GM12873 (cell line): ENCODE results near the gene FAM193B.

Experiments used
- TF ChIP-seq, protein P1 (sequence below): IDR thresholded peaks from 2 replicates; pipeline ENCODE4 v1.5.1; 2012; ENCODE audit warnings: low read depth, mild to moderate bottlenecking, moderate library complexity, low read length, control low read depth; ENCODE audit not compliant: insufficient read depth; ENCODE audit errors: missing control alignments

The FAM193B gene

DNA sequence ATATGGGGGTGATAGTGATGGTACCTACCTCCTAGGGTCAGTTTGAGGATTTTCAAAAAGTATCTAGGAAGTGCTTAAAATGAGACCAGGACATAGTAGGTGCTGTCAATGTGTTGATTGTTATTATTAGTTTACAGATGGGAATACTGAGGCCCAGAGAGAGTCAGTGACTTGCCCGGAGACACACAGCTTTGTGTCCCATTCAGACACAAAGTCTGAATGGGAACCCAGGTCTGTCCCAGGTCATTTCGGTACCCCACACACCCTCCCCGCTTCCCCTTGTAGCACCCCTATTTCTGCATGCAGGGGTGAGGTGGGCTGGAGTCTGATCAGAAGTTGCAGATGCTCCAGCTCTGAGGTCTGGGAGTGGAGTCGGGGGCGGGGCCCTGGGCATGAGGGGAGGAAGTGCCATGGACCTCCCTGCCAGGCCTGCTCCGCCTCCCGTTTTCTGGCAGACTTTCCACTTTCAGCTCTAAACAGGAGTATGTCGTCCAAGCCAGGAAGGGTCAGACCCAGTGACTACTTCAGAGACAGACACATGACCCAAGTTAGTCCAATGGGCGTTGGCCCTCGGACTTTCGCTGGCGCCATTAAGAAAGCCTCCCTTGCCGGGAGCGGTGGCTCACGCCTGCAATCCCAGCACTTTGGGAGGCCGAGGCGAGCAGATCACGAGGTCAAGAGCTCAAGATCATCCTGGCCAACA lies 77.7 kb downstream of the FAM193B start:
- TF ChIP-seq, protein P1, sequence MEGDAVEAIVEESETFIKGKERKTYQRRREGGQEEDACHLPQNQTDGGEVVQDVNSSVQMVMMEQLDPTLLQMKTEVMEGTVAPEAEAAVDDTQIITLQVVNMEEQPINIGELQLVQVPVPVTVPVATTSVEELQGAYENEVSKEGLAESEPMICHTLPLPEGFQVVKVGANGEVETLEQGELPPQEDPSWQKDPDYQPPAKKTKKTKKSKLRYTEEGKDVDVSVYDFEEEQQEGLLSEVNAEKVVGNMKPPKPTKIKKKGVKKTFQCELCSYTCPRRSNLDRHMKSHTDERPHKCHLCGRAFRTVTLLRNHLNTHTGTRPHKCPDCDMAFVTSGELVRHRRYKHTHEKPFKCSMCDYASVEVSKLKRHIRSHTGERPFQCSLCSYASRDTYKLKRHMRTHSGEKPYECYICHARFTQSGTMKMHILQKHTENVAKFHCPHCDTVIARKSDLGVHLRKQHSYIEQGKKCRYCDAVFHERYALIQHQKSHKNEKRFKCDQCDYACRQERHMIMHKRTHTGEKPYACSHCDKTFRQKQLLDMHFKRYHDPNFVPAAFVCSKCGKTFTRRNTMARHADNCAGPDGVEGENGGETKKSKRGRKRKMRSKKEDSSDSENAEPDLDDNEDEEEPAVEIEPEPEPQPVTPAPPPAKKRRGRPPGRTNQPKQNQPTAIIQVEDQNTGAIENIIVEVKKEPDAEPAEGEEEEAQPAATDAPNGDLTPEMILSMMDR, result no peak

DNA sequence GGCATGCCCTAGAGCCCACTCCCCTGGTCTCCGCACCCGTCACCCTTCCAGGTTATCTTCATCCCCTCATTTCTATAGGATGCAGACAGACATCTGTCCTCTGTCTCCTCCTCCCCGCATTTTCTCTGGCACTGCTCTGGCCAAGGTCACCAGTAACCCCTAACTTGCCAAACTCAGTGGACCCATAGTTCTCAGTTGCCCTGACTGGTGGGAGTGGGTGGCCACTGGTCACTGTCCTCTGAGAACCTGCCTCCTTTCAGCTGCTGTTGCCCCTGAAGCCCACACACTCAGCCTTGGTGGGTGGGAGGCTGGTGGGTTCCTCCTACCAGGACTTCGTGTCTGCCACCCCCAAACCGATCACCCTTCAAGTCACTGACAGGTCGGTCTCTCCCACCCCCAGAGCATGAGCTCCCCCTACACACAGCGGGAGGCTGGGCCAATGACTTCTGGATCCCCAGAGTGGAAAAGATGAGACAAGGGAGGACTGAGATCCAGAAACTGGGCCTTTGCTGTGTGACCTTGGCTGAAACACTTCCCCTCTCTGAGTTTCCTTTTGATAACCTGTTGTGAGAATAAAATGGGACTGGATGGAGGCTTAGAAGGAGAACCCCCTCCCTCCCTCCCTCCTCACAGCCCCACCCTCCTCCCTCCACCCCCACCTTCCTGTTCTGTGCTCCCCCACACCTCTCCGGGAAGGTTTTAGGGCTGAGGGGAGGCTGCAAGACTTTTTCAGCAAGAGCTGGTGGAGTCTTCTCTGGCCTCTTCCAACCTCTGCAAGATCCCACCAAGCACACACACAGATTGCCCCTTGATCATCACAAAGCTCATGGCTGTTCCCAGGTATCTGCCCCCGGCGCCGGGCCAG lies 78.6 kb downstream of the FAM193B start:
- TF ChIP-seq, protein P1, result no peak

DNA sequence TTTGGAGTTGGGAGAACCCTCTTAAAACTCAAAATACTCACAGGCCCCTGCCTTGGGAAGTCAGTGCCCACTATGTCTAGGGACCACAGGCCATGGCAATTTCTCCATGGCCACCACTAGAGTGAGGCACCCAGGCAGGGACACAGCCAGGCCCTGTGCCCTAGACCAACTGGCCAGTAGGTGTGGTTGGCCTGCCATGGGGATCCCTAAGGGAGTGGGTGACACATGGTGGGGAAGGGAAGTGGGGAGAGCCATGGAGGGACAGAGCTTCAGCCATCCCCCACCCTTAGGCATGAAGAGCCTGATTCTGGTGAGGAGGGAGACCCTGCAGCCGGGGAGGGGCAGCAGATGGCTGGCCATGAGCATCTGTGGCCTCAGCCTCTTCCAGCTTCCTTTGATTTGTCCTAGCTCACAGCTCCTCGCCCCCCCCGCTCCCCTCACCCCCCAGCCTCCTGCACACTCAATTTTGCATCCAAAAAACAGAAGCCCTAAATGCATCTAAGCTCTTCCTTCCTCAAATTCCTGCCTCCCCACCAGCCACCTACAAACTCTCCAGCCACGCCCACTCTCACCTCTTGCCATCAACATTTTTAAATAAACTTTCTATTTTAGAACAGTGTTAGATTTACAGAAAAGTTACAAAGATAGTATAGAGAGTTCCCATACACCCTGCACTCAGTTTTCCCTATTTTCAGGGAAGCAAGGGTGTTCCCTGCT lies 79.4 kb downstream of the FAM193B start:
- TF ChIP-seq, protein P1, result no peak

DNA sequence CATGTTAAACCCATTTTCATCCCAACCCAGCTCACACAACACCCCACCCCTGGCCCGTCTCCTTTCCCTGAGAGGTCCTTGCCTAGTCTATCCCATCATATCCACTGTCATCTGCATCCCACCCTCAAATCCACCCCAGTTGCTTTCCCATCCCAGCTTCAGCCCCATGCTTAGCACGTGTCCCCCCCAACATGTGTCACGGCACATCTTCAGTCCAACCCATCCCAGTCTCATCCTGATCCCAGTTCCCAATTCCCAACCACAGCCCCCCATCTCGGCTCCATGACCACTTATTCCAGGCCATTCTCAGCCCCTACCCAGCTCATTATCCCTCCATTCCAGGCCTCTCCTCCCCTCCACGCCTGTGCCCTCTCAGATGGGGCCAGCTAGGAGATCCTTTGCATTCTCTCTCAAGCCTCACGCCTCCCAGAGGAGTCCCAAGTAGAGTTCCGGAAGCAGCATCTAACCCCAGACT lies 80.3 kb downstream of the FAM193B start:
- TF ChIP-seq, protein P1, result no peak

DNA sequence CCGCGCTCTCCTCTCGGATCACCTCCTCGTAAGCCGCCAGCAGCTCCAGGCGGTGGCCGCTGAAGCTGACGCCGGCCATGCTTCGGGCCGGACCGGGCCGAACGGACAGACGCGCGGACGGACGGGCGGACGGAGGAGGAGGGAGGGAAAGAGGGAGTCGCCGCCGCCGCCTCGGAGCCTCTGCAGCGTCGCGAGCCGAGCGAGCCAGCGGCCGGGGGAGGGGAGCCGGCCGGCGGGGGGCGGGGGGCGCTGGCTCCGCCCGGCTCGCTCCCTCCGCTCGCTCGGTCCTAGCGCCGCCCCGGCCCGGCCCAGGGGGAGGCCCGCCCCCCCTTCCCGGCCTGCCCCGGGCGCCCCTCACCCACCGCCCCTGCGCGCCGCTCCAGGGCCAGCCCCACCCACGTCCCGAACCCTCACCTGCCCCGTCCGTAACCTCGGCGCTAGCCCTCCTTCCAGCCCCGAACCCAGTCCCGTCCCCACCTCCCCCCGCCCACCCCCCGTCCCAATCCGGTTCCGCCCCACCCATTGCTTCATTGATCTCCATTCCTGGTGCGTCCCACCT lies 80.8 kb downstream of the FAM193B start, which contains the start of gene DBN1:
DBN1 (minus strand) TSS at position 192 of the 559 bp plus-strand sequence; CDS start at position 79, 113 bp downstream.
- TF ChIP-seq, protein P1, result no peak

DNA sequence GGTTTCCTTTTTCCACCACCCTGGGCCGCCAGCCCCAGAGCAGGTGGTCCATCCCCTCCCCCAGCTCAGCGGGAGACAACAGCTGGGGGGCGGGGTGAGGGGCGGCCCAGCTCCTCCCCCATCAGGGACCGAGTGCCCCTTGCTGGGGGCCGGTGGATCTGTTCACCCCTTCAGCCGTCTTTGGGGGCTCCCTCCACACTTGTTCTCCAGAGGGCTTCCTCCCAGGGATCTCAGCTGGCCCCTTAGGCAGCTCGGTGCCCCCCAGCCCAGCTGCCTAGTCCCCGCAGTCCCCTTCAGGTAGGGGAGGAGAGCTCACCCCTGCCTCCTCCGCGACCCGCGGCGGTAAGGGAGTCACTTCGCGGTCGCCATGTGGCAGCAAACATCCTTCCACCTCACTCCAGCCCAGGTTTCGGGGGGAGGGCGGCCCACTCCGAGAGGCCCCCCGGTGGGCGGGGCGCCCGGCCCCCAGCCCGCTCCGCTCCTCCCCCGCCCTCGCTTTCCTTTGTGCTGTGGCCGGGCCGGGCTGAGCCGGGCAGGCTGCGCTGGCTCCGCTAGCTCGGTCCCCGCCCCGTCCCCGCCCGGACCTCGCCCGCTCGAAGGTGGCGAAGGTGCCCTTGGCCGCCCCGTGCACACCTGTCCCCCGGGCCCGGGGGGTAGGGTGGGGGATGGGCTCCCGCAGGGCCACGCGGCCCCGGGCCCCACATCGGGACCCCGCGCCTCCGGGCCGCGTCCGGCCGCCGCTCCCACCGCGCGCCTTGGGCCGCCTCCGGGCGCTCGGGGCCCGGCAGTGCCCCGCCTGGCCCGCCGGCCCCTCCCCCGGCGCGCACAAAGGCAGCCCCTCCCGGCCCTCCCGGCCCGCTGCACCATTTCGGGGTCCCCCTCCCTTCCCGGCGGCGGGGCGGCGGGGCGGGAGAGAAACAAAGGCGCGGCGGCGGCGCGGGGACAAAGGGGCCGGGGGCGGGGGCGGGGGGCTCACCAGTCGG lies 81.6 kb downstream of the FAM193B start:
- TF ChIP-seq, protein P1, result no peak
